ENCODE measurements around the gene TEDC2. TPM values are rescaled to one million over a fixed set of nuclear protein-coding genes. Genes with fewer than 3 reads are reported as not detected.

TEDC2 gene
- polyA plus RNA-seq, 3 donors, result 0.28 TPM; not detected in 2

- peak overlapping the region in 3 of 7 donors; percentile 45 to 67 (median 46) for H3K27ac Mint-ChIP-seq
- peaks cover 45% of the 10 kb centered on the region for H3K4me1 Mint-ChIP-seq
- TF ChIP-seq, protein P1, sequence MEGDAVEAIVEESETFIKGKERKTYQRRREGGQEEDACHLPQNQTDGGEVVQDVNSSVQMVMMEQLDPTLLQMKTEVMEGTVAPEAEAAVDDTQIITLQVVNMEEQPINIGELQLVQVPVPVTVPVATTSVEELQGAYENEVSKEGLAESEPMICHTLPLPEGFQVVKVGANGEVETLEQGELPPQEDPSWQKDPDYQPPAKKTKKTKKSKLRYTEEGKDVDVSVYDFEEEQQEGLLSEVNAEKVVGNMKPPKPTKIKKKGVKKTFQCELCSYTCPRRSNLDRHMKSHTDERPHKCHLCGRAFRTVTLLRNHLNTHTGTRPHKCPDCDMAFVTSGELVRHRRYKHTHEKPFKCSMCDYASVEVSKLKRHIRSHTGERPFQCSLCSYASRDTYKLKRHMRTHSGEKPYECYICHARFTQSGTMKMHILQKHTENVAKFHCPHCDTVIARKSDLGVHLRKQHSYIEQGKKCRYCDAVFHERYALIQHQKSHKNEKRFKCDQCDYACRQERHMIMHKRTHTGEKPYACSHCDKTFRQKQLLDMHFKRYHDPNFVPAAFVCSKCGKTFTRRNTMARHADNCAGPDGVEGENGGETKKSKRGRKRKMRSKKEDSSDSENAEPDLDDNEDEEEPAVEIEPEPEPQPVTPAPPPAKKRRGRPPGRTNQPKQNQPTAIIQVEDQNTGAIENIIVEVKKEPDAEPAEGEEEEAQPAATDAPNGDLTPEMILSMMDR (IDR thresholded peaks at IDR 0.05), result no peak
- H3K9me3 Mint-ChIP-seq, result peaks cover 0 to 2% (median 0%) of the 10 kb centered on the region in 7 donors
- Histone ChIP-seq H3K4me3 (replicated peaks in 1 of 3; ENCODE audit: low read depth in 2 of 3, low read length in 3 of 3) (no peak overlapping the region), H2AFZ (ENCODE audit: insufficient read depth, low read depth, low read length, poor library complexity, severe bottlenecking) (no peak overlapping the region), H3K27ac (ENCODE audit: low read depth in 1 of 2, low read length in 2 of 2) (no peak overlapping the region), H3K36me3 (replicated peaks in 1 of 2; ENCODE audit: control insufficient read depth in 1 of 2, insufficient read depth in 2 of 2, low read length in 2 of 2) (peaks cover 0 to 10% of the 10 kb centered on the region in 2 donors), H3K27me3 (ENCODE audit: control insufficient read depth in 2 of 2, insufficient read depth in 2 of 2, low read length in 2 of 2) (no peaks in the 10 kb centered on the region), H3K4me1 (ENCODE audit: control insufficient read depth in 1 of 2, insufficient read depth in 2 of 2, low read length in 2 of 2) (peaks cover 29 to 33% of the 10 kb centered on the region in 2 donors), H3K4me2 (replicated peaks; ENCODE audit: extremely low read depth, low read length, poor library complexity, severe bottlenecking) (no peak overlapping the region), H3K9me3 (replicated peaks in 1 of 2; ENCODE audit: control insufficient read depth in 1 of 2, insufficient read depth in 1 of 2, low read length in 2 of 2) (no peaks in the 10 kb centered on the region), H3K79me2 (ENCODE audit: insufficient read depth, low read length) (peaks cover 51% of the 10 kb centered on the region), H3K9ac (ENCODE audit: insufficient read depth, low read length, poor library complexity, severe bottlenecking) (peak overlapping the region; percentile 49), H4K20me1 (ENCODE audit: insufficient read depth, low read length) (peaks cover 15% of the 10 kb centered on the region)
- no peak overlapping the region for H3K4me3 Mint-ChIP-seq
- 68% methylated on average over 24 of the region's 33 CpGs for WGBS (ENCODE audit: insufficient coverage)
- intact Hi-C loops (cut with micrococcal nuclease), result loop anchor here in 1 of 2 donors (5.0 kb wide), 1 partner anchor 144 kb away; the partner anchor contains the start of gene ABCA3
- peaks cover 2 to 4% (median 4%) of the 10 kb centered on the region in 3 donors for H3K27me3 Mint-ChIP-seq (ENCODE audit: low read depth in 3 of 3)
- peaks cover 28 to 40% of the 10 kb centered on the region in 2 donors for H3K36me3 Mint-ChIP-seq
- DNase-seq, result no peak
These were observed 26.1 kb downstream of the TEDC2 start for GRCh38 chr16:2485811-2486507.

DNA sequence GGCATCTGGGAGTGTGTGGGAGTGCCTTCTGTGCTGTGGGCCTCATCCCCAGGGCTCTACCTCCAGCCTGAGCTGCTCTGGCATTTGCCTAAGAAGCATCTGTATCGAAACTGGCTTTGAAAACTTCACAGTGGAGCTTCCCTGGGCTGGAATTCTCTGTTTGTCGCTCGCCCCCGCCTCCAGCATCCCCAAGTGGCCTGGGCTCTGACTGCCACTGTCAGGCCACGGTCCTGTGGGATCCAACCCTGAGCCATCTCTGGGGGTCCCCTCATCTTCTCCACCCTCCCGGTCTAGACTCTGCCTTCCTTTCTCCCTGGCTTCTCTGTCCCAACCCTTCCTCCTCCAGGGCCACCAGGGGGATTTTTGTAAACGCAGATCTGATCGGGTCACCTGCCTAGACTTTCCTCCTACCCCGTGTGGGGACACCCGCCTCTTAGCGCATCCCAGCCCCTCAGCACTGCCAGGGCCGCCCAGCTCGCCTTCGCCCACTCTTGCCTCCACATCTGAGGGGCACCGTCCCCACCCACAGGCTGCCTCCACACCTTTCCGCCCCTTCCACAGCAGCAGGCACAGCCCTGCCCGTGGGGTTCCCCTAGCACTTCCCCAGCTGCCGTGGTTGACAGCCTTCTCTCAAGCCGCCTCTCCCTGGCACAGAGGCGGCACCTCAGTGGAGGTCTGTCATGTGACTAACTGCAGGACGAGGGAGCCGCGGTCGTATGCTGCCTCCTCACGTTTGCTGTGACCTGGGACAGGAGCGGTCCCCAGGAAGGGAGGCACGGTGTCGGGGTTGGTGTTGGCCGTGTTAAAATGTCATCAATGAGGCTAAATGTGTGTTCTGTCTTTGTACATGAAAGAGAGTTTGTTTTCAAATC is 27.0 kb downstream of the TEDC2 start:
- TF ChIP-seq, protein P1 (IDR thresholded peaks at IDR 0.05), result peak; percentile 37
- DNase-seq, result peak; percentile 79 to 88 (median 79)
- WGBS (ENCODE audit: insufficient coverage), result 32% methylated on average over 28 of the region's 29 CpGs
- intact Hi-C loops (cut with micrococcal nuclease), result loop anchor here in 1 of 2 donors (5.0 kb wide), 1 partner anchor 145 kb away; the partner anchor contains the start of gene ABCA3
- H3K36me3 ChIP-seq (replicated peaks in 1 of 2; ENCODE audit: control insufficient read depth in 1 of 2, insufficient read depth in 2 of 2, low read length in 2 of 2), result peaks cover 0 to 10% of the 10 kb centered on the region in 2 donors
- peaks cover 22 to 33% of the 10 kb centered on the region in 2 donors for H3K36me3 Mint-ChIP-seq
- peak overlapping the region; percentile 57 for H3K4me2 ChIP-seq (replicated peaks; ENCODE audit: extremely low read depth, low read length, poor library complexity, severe bottlenecking)
- no peaks in the 10 kb centered on the region for H3K27me3 ChIP-seq (ENCODE audit: control insufficient read depth in 2 of 2, insufficient read depth in 2 of 2, low read length in 2 of 2)
- peak overlapping the region in 1 of 3 experiments; percentile 10 for H3K4me3 ChIP-seq (replicated peaks in 1 of 3; ENCODE audit: low read depth in 2 of 3, low read length in 3 of 3)
- H3K27me3 Mint-ChIP-seq (ENCODE audit: low read depth in 3 of 3), result peaks cover 2 to 4% (median 4%) of the 10 kb centered on the region in 3 donors
- H3K4me1 ChIP-seq (ENCODE audit: control insufficient read depth in 1 of 2, insufficient read depth in 2 of 2, low read length in 2 of 2), result peaks cover 29 to 33% of the 10 kb centered on the region in 2 donors
- H3K4me1 Mint-ChIP-seq, result peaks cover 44% of the 10 kb centered on the region
- H3K9ac ChIP-seq (ENCODE audit: insufficient read depth, low read length, poor library complexity, severe bottlenecking), result peak overlapping the region; percentile 49
- no peaks in the 10 kb centered on the region for H3K9me3 ChIP-seq (replicated peaks in 1 of 2; ENCODE audit: control insufficient read depth in 1 of 2, insufficient read depth in 1 of 2, low read length in 2 of 2)
- H2AFZ ChIP-seq (ENCODE audit: insufficient read depth, low read depth, low read length, poor library complexity, severe bottlenecking), result peak overlapping the region; percentile 69
- H3K9me3 Mint-ChIP-seq, result peaks cover 0 to 2% (median 0%) of the 10 kb centered on the region in 7 donors
- peak overlapping the region; percentile 80 to 93 (median 90) for H3K27ac Mint-ChIP-seq
- H3K4me3 Mint-ChIP-seq, result peak overlapping the region; percentile 66 to 86
- peaks cover 46% of the 10 kb centered on the region for H3K79me2 ChIP-seq (ENCODE audit: insufficient read depth, low read length)
- H3K27ac ChIP-seq (ENCODE audit: low read depth in 1 of 2, low read length in 2 of 2), result peak overlapping the region; percentile 2 to 28
- peaks cover 13% of the 10 kb centered on the region for H4K20me1 ChIP-seq (ENCODE audit: insufficient read depth, low read length)
